Activated naive CD4-positive, alpha-beta T cell treated with anti-CD3 and anti-CD28 coated beads, Interleukin-2, amount 50 U/mL, for 72 hours (primary cell): ENCODE data around the gene RSPO4. TPM values are rescaled to one million over a fixed set of nuclear protein-coding genes. Genes with fewer than 3 reads are reported as not detected.

ENCODE experiments used
- ATAC-seq, 2 donors: fragments of 150-1000 bp; cut with Tn5 transposase; 2 replicates each; pipeline ENCODE4 v1.10.0; 2021; ENCODE audit warnings: mild to moderate bottlenecking in 2 of 2, moderate library complexity in 2 of 2
- DNase-seq, 2 donors: peaks; one replicate each; pipeline ENCODE4 v3.0.0; 2021 to 2022; ENCODE audit warnings: low spot score in 2 of 2
- H3K27ac Mint-ChIP-seq, 2 donors: one replicate each; pipeline ENCODE4 v1.8.0; 2022; ENCODE audit warnings: mild to moderate bottlenecking in 2 of 2, mixed read lengths in 2 of 2
- H3K36me3 Mint-ChIP-seq, 2 donors: one replicate each; pipeline ENCODE4 v1.8.0; 2022; ENCODE audit warnings: mixed read lengths in 2 of 2
- H3K9me3 Mint-ChIP-seq, 2 donors: one replicate each; pipeline ENCODE4 v1.8.0; 2022; ENCODE audit warnings: mixed read lengths in 2 of 2
- total RNA-seq, 2 donors: library from RNA; stranded (reverse); gene quantifications; one replicate each; pipeline ENCODE4 v1.2.3, GENCODE V29; 2022

RSPO4 gene
- total RNA-seq, 2 donors from 2014 or later = not detected

- DNase-seq = no peak
- Mint-ChIP-seq H3K27ac (no peak overlapping the region), H3K36me3 (no peaks in the 10 kb centered on the region), H3K9me3 (no peaks in the 10 kb centered on the region)
- no peak for ATAC-seq
Observed at GRCh38 chr20:1013566-1014340, 11.6 kb upstream of the RSPO4 start.

- H3K36me3 Mint-ChIP-seq = no peaks in the 10 kb centered on the region
- DNase-seq (no peak), ATAC-seq (no peak)
- H3K27ac Mint-ChIP-seq = no peak overlapping the region
- no peaks in the 10 kb centered on the region for H3K9me3 Mint-ChIP-seq
Observed at GRCh38 chr20:1012359-1013168, 10.5 kb upstream of the RSPO4 start.

- ATAC-seq = peak in 1 of 2 donors; percentile 39
- Mint-ChIP-seq H3K9me3 (no peaks in the 10 kb centered on the region), H3K27ac (peak overlapping the region in 1 of 2 donors; percentile 54), H3K36me3 (no peaks in the 10 kb centered on the region)
- no peak for DNase-seq
Observed at GRCh38 chr20:1010659-1011058, 8.5 kb upstream of the RSPO4 start.

- H3K9me3 Mint-ChIP-seq = no peaks in the 10 kb centered on the region
- peaks cover 5 to 7% of the 10 kb centered on the region in 2 donors for H3K36me3 Mint-ChIP-seq
- ATAC-seq (peak in 1 of 2 donors; percentile 97), DNase-seq (peak in 1 of 2 donors; percentile 41)
- H3K27ac Mint-ChIP-seq = no peak overlapping the region
Observed at GRCh38 chr20:1005452-1006027, 3.4 kb upstream of the RSPO4 start.

- no peaks in the 10 kb centered on the region for H3K9me3 Mint-ChIP-seq
- ATAC-seq = no peak
- H3K27ac Mint-ChIP-seq = no peak overlapping the region
Observed at GRCh38 chr20:1003920-1004697, 2.0 kb upstream of the RSPO4 start.

GRCh38 chr20:1002682-1003561, 811 bp upstream of the RSPO4 start:
- ATAC-seq = no peak
- no peak for DNase-seq
- Mint-ChIP-seq H3K27ac (peak overlapping the region in 1 of 2 donors; percentile 2), H3K9me3 (no peaks in the 10 kb centered on the region), H3K36me3 (peaks cover 5 to 7% of the 10 kb centered on the region in 2 donors)

More at GRCh38 chr20:1003920-1004697, 2.0 kb upstream of the RSPO4 start:
- DNase-seq = no peak
- H3K36me3 Mint-ChIP-seq = peaks cover 5 to 7% of the 10 kb centered on the region in 2 donors

- ATAC-seq (no peak), DNase-seq (no peak)
- Mint-ChIP-seq H3K36me3 (peaks cover 5 to 7% of the 10 kb centered on the region in 2 donors), H3K9me3 (no peaks in the 10 kb centered on the region), H3K27ac (no peak overlapping the region)
Observed at GRCh38 chr20:1001116-1001515, 995 bp downstream of the RSPO4 start.

GRCh38 chr20:998231-998830, 3.8 kb downstream of the RSPO4 start:
- peaks cover 5 to 7% of the 10 kb centered on the region in 2 donors for H3K36me3 Mint-ChIP-seq
- no peak for ATAC-seq
- no peaks in the 10 kb centered on the region for H3K9me3 Mint-ChIP-seq
- H3K27ac Mint-ChIP-seq = no peak overlapping the region
- DNase-seq = no peak

- Mint-ChIP-seq H3K27ac (no peak overlapping the region), H3K9me3 (no peaks in the 10 kb centered on the region), H3K36me3 (peaks cover 0 to under 1% of the 10 kb centered on the region in 2 donors)
- DNase-seq (no peak), ATAC-seq (no peak)
Observed at GRCh38 chr20:997486-997885, 4.6 kb downstream of the RSPO4 start.

GRCh38 chr20:997016-997415, 5.1 kb downstream of the RSPO4 start:
- ATAC-seq (no peak), DNase-seq (no peak)
- H3K27ac Mint-ChIP-seq = no peak overlapping the region
- H3K9me3 Mint-ChIP-seq = no peaks in the 10 kb centered on the region
- no peaks in the 10 kb centered on the region for H3K36me3 Mint-ChIP-seq

GRCh38 chr20:995170-995569, 6.9 kb downstream of the RSPO4 start:
- no peak for DNase-seq
- ATAC-seq = no peak
- H3K9me3 Mint-ChIP-seq = no peaks in the 10 kb centered on the region
- no peak overlapping the region for H3K27ac Mint-ChIP-seq
- no peaks in the 10 kb centered on the region for H3K36me3 Mint-ChIP-seq

- ATAC-seq (no peak), DNase-seq (no peak)
- no peak overlapping the region for H3K27ac Mint-ChIP-seq
- no peaks in the 10 kb centered on the region for H3K9me3 Mint-ChIP-seq
- no peaks in the 10 kb centered on the region for H3K36me3 Mint-ChIP-seq
Observed at GRCh38 chr20:992801-993535, 9.1 kb downstream of the RSPO4 start.

- Mint-ChIP-seq H3K9me3 (no peaks in the 10 kb centered on the region), H3K27ac (peak overlapping the region in 1 of 2 donors; percentile 50), H3K36me3 (no peaks in the 10 kb centered on the region)
- ATAC-seq = no peak
- no peak for DNase-seq
Observed at GRCh38 chr20:991850-992249, 10.3 kb downstream of the RSPO4 start.

- ATAC-seq (no peak), DNase-seq (no peak)
- no peak overlapping the region for H3K27ac Mint-ChIP-seq
- H3K9me3 Mint-ChIP-seq = peaks cover 0 to 3% of the 10 kb centered on the region in 2 donors
- H3K36me3 Mint-ChIP-seq = no peaks in the 10 kb centered on the region
Observed at GRCh38 chr20:990293-990959, 11.7 kb downstream of the RSPO4 start.
